ENCODE data around the gene ADGRG3.
A peak's percentile ranks its signal among the peaks of the same experiment; 100 is the strongest.
"Not testable (repeated sequence)": the region's sequence is repeated elsewhere in the genome, so short reads cannot be mapped to it uniquely, and the experiment has no call there.

Gene ADGRG3

GRCh38 chr16:57668630-57669475 lies 747 bp downstream of the ADGRG3 start:
- H3K4me2 ChIP-seq (ENCODE audit: low read depth, low read length, poor library complexity, severe bottlenecking) = peak overlapping the region; percentile 31
- no peaks in the 10 kb centered on the region for H3K27me3 ChIP-seq (ENCODE audit: insufficient read depth, low read length, poor library complexity, severe bottlenecking)
- no peak overlapping the region for H2AFZ ChIP-seq (ENCODE audit: low read length)
- no peaks in the 10 kb centered on the region for H3K36me3 ChIP-seq (ENCODE audit: insufficient read depth, low read length)
- no peaks in the 10 kb centered on the region for H3F3A ChIP-seq (ENCODE audit: low read depth)
- no peaks in the 10 kb centered on the region for H3K9me2 ChIP-seq (replicated peaks; ENCODE audit: low read depth, low read length)
- TF ChIP-seq, protein P1, sequence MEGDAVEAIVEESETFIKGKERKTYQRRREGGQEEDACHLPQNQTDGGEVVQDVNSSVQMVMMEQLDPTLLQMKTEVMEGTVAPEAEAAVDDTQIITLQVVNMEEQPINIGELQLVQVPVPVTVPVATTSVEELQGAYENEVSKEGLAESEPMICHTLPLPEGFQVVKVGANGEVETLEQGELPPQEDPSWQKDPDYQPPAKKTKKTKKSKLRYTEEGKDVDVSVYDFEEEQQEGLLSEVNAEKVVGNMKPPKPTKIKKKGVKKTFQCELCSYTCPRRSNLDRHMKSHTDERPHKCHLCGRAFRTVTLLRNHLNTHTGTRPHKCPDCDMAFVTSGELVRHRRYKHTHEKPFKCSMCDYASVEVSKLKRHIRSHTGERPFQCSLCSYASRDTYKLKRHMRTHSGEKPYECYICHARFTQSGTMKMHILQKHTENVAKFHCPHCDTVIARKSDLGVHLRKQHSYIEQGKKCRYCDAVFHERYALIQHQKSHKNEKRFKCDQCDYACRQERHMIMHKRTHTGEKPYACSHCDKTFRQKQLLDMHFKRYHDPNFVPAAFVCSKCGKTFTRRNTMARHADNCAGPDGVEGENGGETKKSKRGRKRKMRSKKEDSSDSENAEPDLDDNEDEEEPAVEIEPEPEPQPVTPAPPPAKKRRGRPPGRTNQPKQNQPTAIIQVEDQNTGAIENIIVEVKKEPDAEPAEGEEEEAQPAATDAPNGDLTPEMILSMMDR (conservative IDR thresholded peaks at IDR 0.05; ENCODE audit: low read length) = no peak
- no peak for TF ChIP-seq EZH2phosphoT487 (IDR thresholded peaks at IDR 0.05; ENCODE audit: borderline replicate concordance)
- peaks cover 39% of the 10 kb centered on the region for H3K4me1 ChIP-seq (ENCODE audit: insufficient read depth, low read length, poor library complexity, severe bottlenecking)
- H3K4me3 ChIP-seq (ENCODE audit: low read length, poor library complexity, severe bottlenecking) = no peak overlapping the region
- peak overlapping the region; percentile 23 for H3K9ac ChIP-seq (ENCODE audit: low read depth, low read length, poor library complexity, severe bottlenecking)
- H3K9me3 ChIP-seq (ENCODE audit: insufficient read depth, low read depth, low read length) = no peaks in the 10 kb centered on the region
- no peaks in the 10 kb centered on the region for H3K79me2 ChIP-seq (ENCODE audit: insufficient read depth, low read length)
- no peaks in the 10 kb centered on the region for H4K20me1 ChIP-seq (ENCODE audit: insufficient read depth, low read length, poor library complexity, severe bottlenecking)

GRCh38 chr16:57669476-57670162 lies 1.5 kb downstream of the ADGRG3 start:
- no peaks in the 10 kb centered on the region for H4K20me1 ChIP-seq (ENCODE audit: insufficient read depth, low read length, poor library complexity, severe bottlenecking)
- peak overlapping the region; percentile 46 for H3K9ac ChIP-seq (ENCODE audit: low read depth, low read length, poor library complexity, severe bottlenecking)
- TF ChIP-seq, protein P1 (conservative IDR thresholded peaks at IDR 0.05; ENCODE audit: low read length) = peak; percentile 23; the same call in 1 of the 2 replicates
- TF ChIP-seq EZH2phosphoT487 (IDR thresholded peaks at IDR 0.05; ENCODE audit: borderline replicate concordance) = no peak
- H3K4me3 ChIP-seq (ENCODE audit: low read length, poor library complexity, severe bottlenecking) = no peak overlapping the region
- H3K27me3 ChIP-seq (ENCODE audit: insufficient read depth, low read length, poor library complexity, severe bottlenecking) = no peaks in the 10 kb centered on the region
- H2AFZ ChIP-seq (ENCODE audit: low read length) = peak overlapping the region; percentile 25; the same call in 1 of the 2 replicates
- no peaks in the 10 kb centered on the region for H3K9me3 ChIP-seq (ENCODE audit: insufficient read depth, low read depth, low read length)
- no peaks in the 10 kb centered on the region for H3K79me2 ChIP-seq (ENCODE audit: insufficient read depth, low read length)
- peak overlapping the region; percentile 17 for H3K4me2 ChIP-seq (ENCODE audit: low read depth, low read length, poor library complexity, severe bottlenecking)
- H3K4me1 ChIP-seq (ENCODE audit: insufficient read depth, low read length, poor library complexity, severe bottlenecking) = peaks cover 39% of the 10 kb centered on the region
- H3K9me2 ChIP-seq (replicated peaks; ENCODE audit: low read depth, low read length) = no peaks in the 10 kb centered on the region
- no peaks in the 10 kb centered on the region for H3F3A ChIP-seq (ENCODE audit: low read depth)
- H3K36me3 ChIP-seq (ENCODE audit: insufficient read depth, low read length) = no peaks in the 10 kb centered on the region

DNA sequence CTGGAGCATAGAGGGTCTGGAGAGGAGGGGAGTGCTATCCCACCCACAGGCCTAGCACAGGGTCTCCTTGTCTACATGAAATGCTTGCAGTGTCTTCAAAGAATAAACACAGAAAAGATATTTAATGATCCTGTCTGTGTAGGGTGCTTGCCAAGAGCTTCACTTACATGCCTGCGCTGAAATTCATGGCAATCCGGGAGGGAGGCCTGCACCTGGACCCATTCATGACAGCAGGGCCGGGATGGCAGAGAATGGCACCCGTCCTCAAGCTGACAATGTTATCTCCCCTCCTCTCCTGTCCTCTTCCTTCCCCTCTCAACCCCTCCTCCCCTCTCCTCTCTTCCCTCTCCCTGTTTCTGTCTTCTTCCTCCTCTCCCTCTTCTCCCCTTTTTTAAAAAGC lies 2.1 kb downstream of the ADGRG3 start:
- TF ChIP-seq EZH2phosphoT487 (IDR thresholded peaks at IDR 0.05; ENCODE audit: borderline replicate concordance) = no peak
- TF ChIP-seq, protein P1 (conservative IDR thresholded peaks at IDR 0.05; ENCODE audit: low read length) = no peak

GRCh38 chr16:57671451-57671850 lies 3.3 kb downstream of the ADGRG3 start:
- not testable (repeated sequence) for H3K9me3 ChIP-seq (ENCODE audit: insufficient read depth, low read depth, low read length); H3K27me3 ChIP-seq (ENCODE audit: insufficient read depth, low read length, poor library complexity, severe bottlenecking); H3K9ac ChIP-seq (ENCODE audit: low read depth, low read length, poor library complexity, severe bottlenecking); H3K4me2 ChIP-seq (ENCODE audit: low read depth, low read length, poor library complexity, severe bottlenecking); H3K4me3 ChIP-seq (ENCODE audit: low read length, poor library complexity, severe bottlenecking); H3K36me3 ChIP-seq (ENCODE audit: insufficient read depth, low read length); H3K9me2 ChIP-seq (replicated peaks; ENCODE audit: low read depth, low read length); H2AFZ ChIP-seq (ENCODE audit: low read length); H4K20me1 ChIP-seq (ENCODE audit: insufficient read depth, low read length, poor library complexity, severe bottlenecking); H3F3A ChIP-seq (ENCODE audit: low read depth); H3K79me2 ChIP-seq (ENCODE audit: insufficient read depth, low read length)
- peaks cover 47% of the 10 kb centered on the region for H3K4me1 ChIP-seq (ENCODE audit: insufficient read depth, low read length, poor library complexity, severe bottlenecking)

More for the DNA sequence above, 2.1 kb downstream of the ADGRG3 start:
- Histone ChIP-seq H3K4me1 (ENCODE audit: insufficient read depth, low read length, poor library complexity, severe bottlenecking) (peaks cover 39% of the 10 kb centered on the region), H3K79me2 (ENCODE audit: insufficient read depth, low read length) (no peaks in the 10 kb centered on the region), H3K9me2 (replicated peaks; ENCODE audit: low read depth, low read length) (no peaks in the 10 kb centered on the region), H3K27me3 (ENCODE audit: insufficient read depth, low read length, poor library complexity, severe bottlenecking) (no peaks in the 10 kb centered on the region), H3K9me3 (ENCODE audit: insufficient read depth, low read depth, low read length) (no peaks in the 10 kb centered on the region), H3K4me2 (ENCODE audit: low read depth, low read length, poor library complexity, severe bottlenecking) (peak overlapping the region; percentile 17), H3K36me3 (ENCODE audit: insufficient read depth, low read length) (no peaks in the 10 kb centered on the region), H2AFZ (ENCODE audit: low read length) (peak overlapping the region; percentile 25; the same call in 1 of the 2 replicates), H3K4me3 (ENCODE audit: low read length, poor library complexity, severe bottlenecking) (no peak overlapping the region), H4K20me1 (ENCODE audit: insufficient read depth, low read length, poor library complexity, severe bottlenecking) (no peaks in the 10 kb centered on the region), H3F3A (ENCODE audit: low read depth) (no peaks in the 10 kb centered on the region), H3K9ac (ENCODE audit: low read depth, low read length, poor library complexity, severe bottlenecking) (peak overlapping the region; percentile 46)

All from Loucy (cell line).